Astrocyte (in vitro differentiated cells and primary cell): Measurements from ENCODE around the gene SLC9A7. TPM values are rescaled to one million over a fixed set of nuclear protein-coding genes. Genes with fewer than 3 reads are reported as not detected.
A peak's percentile ranks its signal among the peaks of the same experiment; 100 is the strongest.

Experiments
- DNase-seq: peaks from one replicate; pipeline ENCODE4 v3.0.0-alpha.2; 2010; ENCODE audit warnings: low read depth
- FAIRE-seq: peaks from 2 replicates; lab custom pipeline; 2011; peaks lifted over from hg19 to GRCh38; lab: Jason Lieb, UNC
- H2AFZ ChIP-seq: 2 replicates; pipeline ENCODE4 v1.6.0; 2012; ENCODE audit warnings: low read depth, low read length, inconsistent platforms
- H3K27ac ChIP-seq: 2 replicates; pipeline ENCODE4 v1.5.1; 2011; ENCODE audit warnings: low read depth, low read length, inconsistent platforms
- H3K27me3 ChIP-seq: 2 replicates; pipeline ENCODE4 v1.6.0; 2011; ENCODE audit warnings: low read length, inconsistent platforms; ENCODE audit not compliant: insufficient read depth
- H3K36me3 ChIP-seq: 2 replicates; pipeline ENCODE4 v1.5.1; 2011; ENCODE audit warnings: low read length, inconsistent platforms; ENCODE audit not compliant: insufficient read depth
- H3K4me1 ChIP-seq: 2 replicates; pipeline ENCODE4 v1.5.1; 2011; ENCODE audit warnings: low read length, inconsistent platforms; ENCODE audit not compliant: insufficient read depth
- H3K4me2 ChIP-seq: 2 replicates; pipeline ENCODE4 v1.6.0; 2012; ENCODE audit warnings: low read length, inconsistent platforms
- H3K4me3 ChIP-seq: 2 replicates; pipeline ENCODE4 v1.5.1; 2011; ENCODE audit warnings: low read depth, mild to moderate bottlenecking, low read length, inconsistent platforms; ENCODE audit not compliant: insufficient read depth
- H3K79me2 ChIP-seq: 2 replicates; pipeline ENCODE4 v1.6.0; 2012; ENCODE audit warnings: mild to moderate bottlenecking, low read length, inconsistent platforms; ENCODE audit not compliant: insufficient read depth
- H3K9ac ChIP-seq: 2 replicates; pipeline ENCODE4 v1.6.0; 2012; ENCODE audit warnings: mild to moderate bottlenecking, low read length, inconsistent platforms
- H3K9me3 ChIP-seq: 2 replicates; pipeline ENCODE4 v1.5.1; 2012; ENCODE audit warnings: low read depth, mild to moderate bottlenecking, low read length, inconsistent platforms; ENCODE audit not compliant: insufficient read depth
- H4K20me1 ChIP-seq: 2 replicates; pipeline ENCODE4 v1.6.0; 2012; ENCODE audit warnings: low read length, inconsistent platforms; ENCODE audit not compliant: insufficient read depth
- H3K27ac Mint-ChIP-seq: one replicate; pipeline ENCODE4 v1.8.0; 2021; ENCODE audit warnings: mild to moderate bottlenecking, mixed read lengths; ENCODE audit not compliant: unreplicated experiment
- H3K27me3 Mint-ChIP-seq: one replicate; pipeline ENCODE4 v1.8.0; 2021; ENCODE audit warnings: low read depth, mixed read lengths; ENCODE audit not compliant: unreplicated experiment
- H3K36me3 Mint-ChIP-seq: one replicate; pipeline ENCODE4 v1.8.0; 2021; ENCODE audit warnings: low read depth, mixed read lengths; ENCODE audit not compliant: unreplicated experiment
- H3K4me1 Mint-ChIP-seq: one replicate; pipeline ENCODE4 v1.8.0; 2021; ENCODE audit warnings: low read depth, mixed read lengths; ENCODE audit not compliant: unreplicated experiment
- H3K4me3 Mint-ChIP-seq: one replicate; pipeline ENCODE4 v1.8.0; 2021; ENCODE audit warnings: mild to moderate bottlenecking, moderate library complexity, mixed read lengths; ENCODE audit not compliant: unreplicated experiment
- H3K9me3 Mint-ChIP-seq: one replicate; pipeline ENCODE4 v1.8.0; 2021; ENCODE audit warnings: mild to moderate bottlenecking, mixed read lengths; ENCODE audit not compliant: unreplicated experiment
- EZH2 ChIP-seq: IDR thresholded peaks from 2 replicates; pipeline ENCODE4 v1.6.1; 2012; ENCODE audit warnings: mild to moderate bottlenecking, low read length, inconsistent platforms; ENCODE audit not compliant: insufficient read depth
- total RNA-seq: library from RNA; stranded (reverse); gene quantifications from 2 replicates; pipeline ENCODE4 v1.2.1, GENCODE V29; 2021
- TF ChIP-seq, protein P1 (sequence below): IDR thresholded peaks from 2 replicates; pipeline ENCODE4 v1.5.1; 2011; ENCODE audit warnings: low read depth, mild to moderate bottlenecking, inconsistent platforms, low read length, moderate library complexity; ENCODE audit not compliant: insufficient read depth

Gene SLC9A7
- total RNA-seq, 1 donor from 2014 or later, result 21.0 TPM

DNA sequence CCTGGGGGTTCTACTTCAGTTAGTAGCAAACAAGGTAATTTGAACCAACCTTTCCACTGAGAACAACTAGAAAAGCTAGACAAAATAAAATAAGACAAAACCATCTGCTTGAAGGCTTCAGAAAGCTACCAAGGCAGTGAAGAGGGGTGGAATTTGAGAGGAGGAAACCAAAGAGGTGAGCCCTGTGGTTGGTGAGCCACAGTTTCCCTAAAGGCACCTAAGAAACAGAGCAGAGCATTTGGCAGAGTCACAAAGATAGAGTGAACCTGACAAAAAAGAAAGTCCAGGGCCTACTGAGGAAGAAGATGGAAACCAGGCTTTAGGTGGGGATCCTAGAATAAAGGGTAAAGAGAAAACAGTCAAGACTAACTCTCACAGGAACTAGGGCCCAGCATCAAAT, 141.0 kb downstream of the SLC9A7 start:
- no peaks in the 10 kb centered on the region for H3K9me3 Mint-ChIP-seq
- H3K36me3 Mint-ChIP-seq, result peaks cover 3% of the 10 kb centered on the region
- no peak overlapping the region for H3K27ac ChIP-seq
- no peaks in the 10 kb centered on the region for H3K36me3 ChIP-seq
- H3K27me3 ChIP-seq, result no peaks in the 10 kb centered on the region
- H3K4me1 Mint-ChIP-seq, result no peaks in the 10 kb centered on the region
- H3K27ac Mint-ChIP-seq, result no peak overlapping the region
- H3K9ac ChIP-seq, result no peak overlapping the region
- H3K4me2 ChIP-seq, result no peak overlapping the region
- no peak overlapping the region for H2AFZ ChIP-seq
- no peaks in the 10 kb centered on the region for H4K20me1 ChIP-seq
- no peak overlapping the region for H3K4me3 ChIP-seq
- no peaks in the 10 kb centered on the region for H3K27me3 Mint-ChIP-seq
- H3K4me1 ChIP-seq, result no peaks in the 10 kb centered on the region
- H3K4me3 Mint-ChIP-seq, result no peak overlapping the region
- no peak for FAIRE-seq
- H3K9me3 ChIP-seq, result no peaks in the 10 kb centered on the region
- no peak for TF ChIP-seq EZH2
- TF ChIP-seq, protein P1, sequence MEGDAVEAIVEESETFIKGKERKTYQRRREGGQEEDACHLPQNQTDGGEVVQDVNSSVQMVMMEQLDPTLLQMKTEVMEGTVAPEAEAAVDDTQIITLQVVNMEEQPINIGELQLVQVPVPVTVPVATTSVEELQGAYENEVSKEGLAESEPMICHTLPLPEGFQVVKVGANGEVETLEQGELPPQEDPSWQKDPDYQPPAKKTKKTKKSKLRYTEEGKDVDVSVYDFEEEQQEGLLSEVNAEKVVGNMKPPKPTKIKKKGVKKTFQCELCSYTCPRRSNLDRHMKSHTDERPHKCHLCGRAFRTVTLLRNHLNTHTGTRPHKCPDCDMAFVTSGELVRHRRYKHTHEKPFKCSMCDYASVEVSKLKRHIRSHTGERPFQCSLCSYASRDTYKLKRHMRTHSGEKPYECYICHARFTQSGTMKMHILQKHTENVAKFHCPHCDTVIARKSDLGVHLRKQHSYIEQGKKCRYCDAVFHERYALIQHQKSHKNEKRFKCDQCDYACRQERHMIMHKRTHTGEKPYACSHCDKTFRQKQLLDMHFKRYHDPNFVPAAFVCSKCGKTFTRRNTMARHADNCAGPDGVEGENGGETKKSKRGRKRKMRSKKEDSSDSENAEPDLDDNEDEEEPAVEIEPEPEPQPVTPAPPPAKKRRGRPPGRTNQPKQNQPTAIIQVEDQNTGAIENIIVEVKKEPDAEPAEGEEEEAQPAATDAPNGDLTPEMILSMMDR, result no peak
- no peak for DNase-seq
- H3K79me2 ChIP-seq, result no peaks in the 10 kb centered on the region

DNA sequence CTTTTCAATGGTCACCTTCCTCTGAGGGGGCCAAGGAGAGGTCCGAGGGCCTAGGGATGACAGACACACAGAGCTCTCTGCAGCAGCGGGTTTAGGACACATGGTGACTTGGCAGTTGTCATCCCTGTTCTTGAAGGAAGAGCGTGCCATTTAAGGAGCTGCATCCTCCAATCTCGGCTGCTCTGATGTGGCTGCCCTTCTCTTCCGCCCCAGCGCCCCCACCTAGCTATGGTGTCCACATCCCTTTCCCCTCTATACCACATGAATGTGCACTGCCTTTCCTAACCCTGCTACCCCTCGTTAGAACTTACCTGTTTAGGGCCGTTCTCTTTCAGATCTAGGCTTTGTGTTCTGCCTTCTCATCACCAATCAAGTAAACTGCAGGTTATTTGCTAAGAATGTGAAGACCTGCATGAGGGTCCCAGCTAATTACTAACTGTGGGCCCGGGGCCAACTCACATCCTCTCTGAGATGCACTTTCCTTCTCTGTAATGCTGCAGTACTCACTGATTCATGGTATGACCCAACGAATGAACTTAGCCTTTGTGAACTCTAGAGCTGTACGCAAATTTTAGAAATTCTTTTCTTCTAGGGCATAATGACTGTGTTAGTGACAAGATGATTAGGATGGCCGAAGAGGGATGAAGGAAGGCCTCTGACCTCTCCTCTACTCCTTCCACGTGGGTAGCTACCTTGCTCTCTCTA, 147.1 kb downstream of the SLC9A7 start:
- no peaks in the 10 kb centered on the region for H3K4me1 Mint-ChIP-seq
- no peak for TF ChIP-seq EZH2
- TF ChIP-seq, protein P1, result no peak
- no peak overlapping the region for H3K4me2 ChIP-seq
- peaks cover 2% of the 10 kb centered on the region for H3K36me3 Mint-ChIP-seq
- no peak for DNase-seq
- no peaks in the 10 kb centered on the region for H3K9me3 ChIP-seq
- H3K79me2 ChIP-seq, result no peaks in the 10 kb centered on the region
- H3K27ac ChIP-seq, result no peak overlapping the region
- no peaks in the 10 kb centered on the region for H3K36me3 ChIP-seq
- no peak overlapping the region for H3K4me3 ChIP-seq
- H3K9me3 Mint-ChIP-seq, result no peaks in the 10 kb centered on the region
- FAIRE-seq, result peak; percentile 87
- H3K4me3 Mint-ChIP-seq, result no peak overlapping the region
- no peak overlapping the region for H3K27ac Mint-ChIP-seq
- H3K27me3 Mint-ChIP-seq, result no peaks in the 10 kb centered on the region
- no peaks in the 10 kb centered on the region for H3K4me1 ChIP-seq
- H3K27me3 ChIP-seq, result no peaks in the 10 kb centered on the region
- no peak overlapping the region for H3K9ac ChIP-seq
- H2AFZ ChIP-seq, result no peak overlapping the region
- H4K20me1 ChIP-seq, result no peaks in the 10 kb centered on the region

DNA sequence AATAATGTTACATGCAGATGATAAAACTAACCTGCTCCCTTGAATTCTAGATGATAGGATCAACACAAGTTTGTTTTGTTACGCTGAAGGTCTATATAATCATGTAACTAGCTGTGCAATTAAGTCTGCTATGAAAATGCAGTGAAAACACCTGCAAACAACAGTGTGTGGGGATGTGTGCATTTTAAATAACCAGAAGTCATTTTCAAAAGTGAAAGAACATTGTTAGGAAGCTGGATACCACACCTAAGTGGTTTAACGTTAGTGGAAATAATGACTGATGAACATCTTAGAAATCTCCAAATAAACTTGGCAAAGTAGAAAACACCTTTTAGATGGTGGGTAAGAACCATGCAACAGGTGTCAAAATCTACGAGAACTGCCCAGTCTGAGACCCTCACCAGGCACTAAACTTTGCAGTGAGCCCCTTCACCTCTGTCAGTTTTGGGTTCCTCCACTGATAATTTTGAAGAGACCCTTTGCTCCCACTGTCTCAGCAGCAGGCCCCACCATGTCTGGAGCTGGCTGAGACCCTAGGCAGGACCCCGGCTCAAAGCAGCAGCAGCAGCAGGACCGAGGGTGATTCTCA, 148.8 kb downstream of the SLC9A7 start:
- no peak overlapping the region for H3K4me3 Mint-ChIP-seq
- H3K9me3 Mint-ChIP-seq, result no peaks in the 10 kb centered on the region
- H3K27me3 Mint-ChIP-seq, result no peaks in the 10 kb centered on the region
- H3K36me3 ChIP-seq, result no peaks in the 10 kb centered on the region
- no peak overlapping the region for H3K4me2 ChIP-seq
- no peak overlapping the region for H3K4me3 ChIP-seq
- H3K27ac Mint-ChIP-seq, result no peak overlapping the region
- no peak for TF ChIP-seq EZH2
- TF ChIP-seq, protein P1, result no peak
- peaks cover 2% of the 10 kb centered on the region for H3K36me3 Mint-ChIP-seq
- H2AFZ ChIP-seq, result no peak overlapping the region
- no peak overlapping the region for H3K9ac ChIP-seq
- no peak for DNase-seq
- H4K20me1 ChIP-seq, result no peaks in the 10 kb centered on the region
- no peaks in the 10 kb centered on the region for H3K27me3 ChIP-seq
- FAIRE-seq, result peak; percentile 70
- H3K4me1 ChIP-seq, result no peaks in the 10 kb centered on the region
- H3K79me2 ChIP-seq, result no peaks in the 10 kb centered on the region
- H3K4me1 Mint-ChIP-seq, result no peaks in the 10 kb centered on the region
- no peaks in the 10 kb centered on the region for H3K9me3 ChIP-seq
- H3K27ac ChIP-seq, result no peak overlapping the region
